SK-N-SH (cell line): ENCODE results near the gene DLEC1. TPM values are rescaled to one million over a fixed set of nuclear protein-coding genes. Genes with fewer than 3 reads are reported as not detected.

Experiments used
- CTCF ChIA-PET: fragments of 300-600, 350-600 bp; formaldehyde crosslinking; extraction: SDS; loops from one replicate; lab custom pipeline; 2021; lab: Yijun Ruan, JAX
- POLR2A ChIA-PET: fragments of 350-600 bp; sonication (Branson Sonifier 250); formaldehyde crosslinking; extraction: SDS; loops from one replicate; lab custom pipeline; 2020; ENCODE audit warnings: antibody characterized with exemption, inconsistent platforms; lab: Yijun Ruan, JAX
- DNase-seq: peaks from one replicate; pipeline ENCODE4 v3.0.0; 2012
- H2AFZ ChIP-seq: fragments of 200-600 bp; sonication (generic); 2 replicates; pipeline ENCODE4 v1.8.1; 2016; ENCODE audit warnings: antibody characterized with exemption, mild to moderate bottlenecking, low read depth
- H3F3A ChIP-seq: fragments of 200-600 bp; sonication (generic); replicated peaks from 2 replicates; pipeline ENCODE3; 2016; ENCODE audit warnings: antibody characterized with exemption, mild to moderate bottlenecking; ENCODE audit not compliant: insufficient read depth
- H3K27ac ChIP-seq, 2 experiments: fragments of 200-500 bp in 1 of 2; fragments of 200-600 bp in 1 of 2; sonication (Bioruptor generic) in 1 of 2; sonication (generic), shearing (Covaris generic) in 1 of 2; 2 replicates each; pipeline versions ENCODE4 v1.5.1 to v1.6.1; 2014 to 2016; ENCODE audit warnings: low read depth in 2 of 2, inconsistent platforms in 1 of 2, low read length in 1 of 2, mild to moderate bottlenecking in 1 of 2, mixed read lengths in 1 of 2
- H3K27me3 ChIP-seq: fragments of 200-600 bp; sonication (generic), shearing (Covaris generic); 2 replicates; pipeline ENCODE4 v1.6.1; 2016; ENCODE audit warnings: mixed run types; ENCODE audit not compliant: insufficient read depth
- H3K36me3 ChIP-seq, 2 experiments: fragments of 200-500 bp in 1 of 2; fragments of 200-600 bp in 1 of 2; sonication (Bioruptor generic) in 1 of 2; sonication (generic) in 1 of 2; replicated peaks in 1 of 2; 2 replicates each; pipeline versions ENCODE3 to v1.5.1; 2014 to 2016; ENCODE audit warnings: low read length in 1 of 2, mild to moderate bottlenecking in 1 of 2; ENCODE audit not compliant: insufficient read depth in 2 of 2, control insufficient read depth in 1 of 2
- H3K4me1 ChIP-seq, 2 experiments: fragments of 200-500 bp in 1 of 2; fragments of 200-600 bp in 1 of 2; sonication (Bioruptor generic) in 1 of 2; sonication (generic), shearing (Covaris generic) in 1 of 2; 2 replicates each; pipeline versions ENCODE4 v1.5.1 to v1.6.1; 2014 to 2016; ENCODE audit warnings: low read depth in 1 of 2, low read length in 1 of 2, mixed run types in 1 of 2; ENCODE audit not compliant: insufficient read depth in 2 of 2, control insufficient read depth in 1 of 2
- H3K4me2 ChIP-seq: fragments of 200-600 bp; sonication (generic), shearing (Covaris generic); 2 replicates; pipeline ENCODE4 v1.6.1; 2017; ENCODE audit warnings: mixed run types
- H3K4me3 ChIP-seq, 2 experiments: fragments of 200-500 bp in 1 of 2; fragments of 200-600 bp in 1 of 2; sonication (Bioruptor generic) in 1 of 2; sonication (generic), shearing (Covaris generic) in 1 of 2; 2 replicates each; pipeline versions ENCODE4 v1.5.1 to v1.8.1; 2014 to 2016; ENCODE audit warnings: low read depth in 2 of 2, inconsistent platforms in 1 of 2, low read length in 1 of 2, mild to moderate bottlenecking in 1 of 2, mixed read lengths in 1 of 2, moderate library complexity in 1 of 2
- H3K79me2 ChIP-seq: fragments of 200-600 bp; sonication (generic); 2 replicates; pipeline ENCODE4 v1.8.1; 2017; ENCODE audit warnings: mild to moderate bottlenecking; ENCODE audit not compliant: insufficient read depth
- H3K9ac ChIP-seq: fragments of 200-600 bp; sonication (generic); 2 replicates; pipeline ENCODE4 v1.6.1; 2017; ENCODE audit warnings: mixed run types
- H3K9me2 ChIP-seq: fragments of 200-600 bp; sonication (generic); 2 replicates; pipeline ENCODE4 v1.6.1; 2017; ENCODE audit warnings: mixed run types
- H3K9me3 ChIP-seq: fragments of 200-600 bp; sonication (generic); 2 replicates; pipeline ENCODE4 v1.6.1; 2017; ENCODE audit warnings: mixed run types, mild to moderate bottlenecking, moderate library complexity
- H4K20me1 ChIP-seq: fragments of 200-600 bp; sonication (generic); 2 replicates; pipeline ENCODE4 v1.6.1; 2017; ENCODE audit warnings: mild to moderate bottlenecking, mixed run types; ENCODE audit not compliant: insufficient read depth
- CTCF ChIP-seq: fragments of 200-600 bp; sonication (generic); IDR thresholded peaks from 2 replicates; pipeline ENCODE4 v1.6.1; 2017; ENCODE audit warnings: antibody characterized with exemption, mild to moderate bottlenecking, moderate library complexity
- EP300 ChIP-seq, 2 experiments: IDR thresholded peaks; 2 replicates each; pipeline versions ENCODE4 v1.4.0 to v1.6.1; 2012; ENCODE audit warnings: borderline replicate concordance in 1 of 2, low read depth in 1 of 2, low read length in 1 of 2
- FOSL2 ChIP-seq: IDR thresholded peaks from 2 replicates; pipeline ENCODE4 v1.4.0; 2012; ENCODE audit warnings: low read depth, mild to moderate bottlenecking, moderate library complexity, borderline replicate concordance
- FOXJ3 ChIP-seq: sonication (generic); formaldehyde crosslinking; IDR thresholded peaks from 2 replicates; pipeline ENCODE4 v1.5.1; 2020; ENCODE audit warnings: mild to moderate bottlenecking, missing genetic modification reagents
- IRF3 ChIP-seq: fragments of 150-350 bp; IDR thresholded peaks from 2 replicates; pipeline ENCODE4 v1.6.1; 2016; ENCODE audit warnings: mild to moderate bottlenecking, low read depth, low read length
- JUND ChIP-seq: IDR thresholded peaks from 2 replicates; pipeline ENCODE4 v1.4.0; 2012
- NFIC ChIP-seq: IDR thresholded peaks from 2 replicates; pipeline ENCODE4 v1.4.0; 2012; ENCODE audit warnings: borderline replicate concordance
- PBX3 ChIP-seq: IDR thresholded peaks from 2 replicates; pipeline ENCODE4; 2012
- RAD21 ChIP-seq: IDR thresholded peaks from 2 replicates; pipeline ENCODE4 v1.6.1; 2012; ENCODE audit warnings: mild to moderate bottlenecking, low read length
- REST ChIP-seq: IDR thresholded peaks from 2 replicates; pipeline ENCODE4 v1.6.1; 2012; ENCODE audit warnings: mild to moderate bottlenecking, low read depth, low read length, moderate library complexity
- SMC3 ChIP-seq: IDR thresholded peaks from 2 replicates; pipeline ENCODE4 v1.6.1; 2012; ENCODE audit warnings: low read depth, low read length, improper control_type of control experiment
- USF1 ChIP-seq: IDR thresholded peaks from 2 replicates; pipeline ENCODE4 v1.4.0; 2012; ENCODE audit warnings: low read depth, borderline replicate concordance
- YY1 ChIP-seq: IDR thresholded peaks from 2 replicates; pipeline ENCODE4 v1.4.0; 2012; ENCODE audit warnings: low read depth, mild to moderate bottlenecking
- whole genome bisulfite sequencing: methylation state at CpG from one replicate; pipeline ENCODE4 v1.1.6; 2017; ENCODE audit warnings: low lambda C conversion rate; 5-methylcytosine and 5-hydroxymethylcytosine counted together
- polyA plus RNA-seq, 3 experiments: library from polyadenylated mRNA; depleted of rRNA; stranded (reverse); fragments of >200 nt; gene quantifications; 2 replicates each; pipeline ENCODE4 v1.2.3, GENCODE V29; 2012

DLEC1 gene
- polyA plus RNA-seq, 1 of the 3 experiments (the other 2 are of a cell fraction), result 0.02 TPM

GRCh38 chr3:37993067-37993455 lies 45.9 kb upstream of the DLEC1 start (continued):
- no peak for TF ChIP-seq IRF3
- no peak for TF ChIP-seq SMC3
- TF ChIP-seq REST, result no peak
- no peak for TF ChIP-seq YY1
- no peak for TF ChIP-seq NFIC

GRCh38 chr3:37993460-37993819 lies 45.6 kb upstream of the DLEC1 start:
- H3K4me2 ChIP-seq, result peak overlapping the region; percentile 89; the same call in 1 of the 2 replicates
- TF ChIP-seq FOSL2 (no peak), CTCF (no peak), EP300 (IDR thresholded peaks at IDR 0.05; ENCODE audit: borderline replicate concordance in 1 of 2, low read depth in 1 of 2, low read length in 1 of 2) (no peak), JUND (no peak), PBX3 (no peak), YY1 (no peak), REST (no peak), NFIC (no peak), RAD21 (no peak), USF1 (no peak), FOXJ3 (CRISPR knock-in tag) (no peak)
- H3K9me2 ChIP-seq, result no peaks in the 10 kb centered on the region
- H4K20me1 ChIP-seq, result no peaks in the 10 kb centered on the region
- 91% methylated on average over 3 of the region's 6 CpGs for WGBS
- H3K27ac ChIP-seq, result no peak overlapping the region; a peak in 2 of 4 replicates
- no peak for DNase-seq
- H2AFZ ChIP-seq, result peak overlapping the region; percentile 99
- H3K27me3 ChIP-seq, result no peaks in the 10 kb centered on the region
- ChIA-PET POLR2A (no interaction called here), CTCF (interaction anchor here (1.5 to 1.6 kb wide), 2 partner anchors 18 to 137 kb away, joined by 4 to 5 read pairs; no protein-coding TSS in a partner anchor)
- H3K9ac ChIP-seq, result 0 out of 2 replicates have a peak overlapping the region, but pooled peaks have one; percentile 77
- H3K4me1 ChIP-seq, result peaks cover 2 to 11% of the 10 kb centered on the region in 2 experiments; a peak in 3 of 4 replicates
- H3K4me3 ChIP-seq, result peak overlapping the region in 1 of 2 experiments; percentile 62; a peak in 2 of 4 replicates
- H3K36me3 ChIP-seq, result no peaks in the 10 kb centered on the region
- peaks cover 4% of the 10 kb centered on the region for H3F3A ChIP-seq
- H3K9me3 ChIP-seq, result no peaks in the 10 kb centered on the region
- no peaks in the 10 kb centered on the region for H3K79me2 ChIP-seq
